ENCODE data around the gene DNAH10.

GRCh38 chr12:123919980-123920360, 157.9 kb downstream of the DNAH10 start:
- TF ChIP-seq FOXO4 (CRISPR knock-in tag; conservative IDR thresholded peaks at IDR 0.05), result no peak
- no peak for TF ChIP-seq CTCF (CRISPR knock-in tag; IDR thresholded peaks at IDR 0.05)
